ENCODE measurements around the gene POLR3E. TPM values are rescaled to one million over a fixed set of nuclear protein-coding genes. Genes with fewer than 3 reads are reported as not detected.

Gene POLR3E
- total RNA-seq, 1 experiment from 2014 or later, result 73.5 TPM

DNA sequence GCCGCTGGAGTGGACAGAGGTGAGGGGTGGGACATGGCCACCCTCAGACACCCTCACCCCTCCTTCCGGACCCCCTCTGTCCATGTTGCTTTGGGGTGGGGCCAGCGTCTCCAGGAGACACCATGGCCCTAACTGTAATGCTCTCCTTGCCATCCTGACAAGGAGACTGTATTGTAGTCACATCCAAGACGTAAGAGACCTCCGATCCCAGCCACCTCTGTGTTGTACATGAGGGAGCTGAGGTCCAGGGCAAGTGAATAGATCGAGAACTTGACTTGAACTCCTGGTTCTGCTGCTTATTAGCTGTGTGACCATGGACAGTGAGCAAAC lies 30.2 kb downstream of the POLR3E start (continued):
- TF ChIP-seq, protein P1, sequence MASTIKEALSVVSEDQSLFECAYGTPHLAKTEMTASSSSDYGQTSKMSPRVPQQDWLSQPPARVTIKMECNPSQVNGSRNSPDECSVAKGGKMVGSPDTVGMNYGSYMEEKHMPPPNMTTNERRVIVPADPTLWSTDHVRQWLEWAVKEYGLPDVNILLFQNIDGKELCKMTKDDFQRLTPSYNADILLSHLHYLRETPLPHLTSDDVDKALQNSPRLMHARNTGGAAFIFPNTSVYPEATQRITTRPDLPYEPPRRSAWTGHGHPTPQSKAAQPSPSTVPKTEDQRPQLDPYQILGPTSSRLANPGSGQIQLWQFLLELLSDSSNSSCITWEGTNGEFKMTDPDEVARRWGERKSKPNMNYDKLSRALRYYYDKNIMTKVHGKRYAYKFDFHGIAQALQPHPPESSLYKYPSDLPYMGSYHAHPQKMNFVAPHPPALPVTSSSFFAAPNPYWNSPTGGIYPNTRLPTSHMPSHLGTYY (CRISPR knock-in tag; IDR thresholded peaks at IDR 0.05), result no peak
- no peak for TF ChIP-seq EMX1 (CRISPR knock-in tag; IDR thresholded peaks at IDR 0.05)
- no peak for TF ChIP-seq ZNF423 (CRISPR knock-in tag; IDR thresholded peaks at IDR 0.05)
- no peak for TF ChIP-seq OVOL2 (CRISPR knock-in tag; IDR thresholded peaks at IDR 0.05; ENCODE audit: borderline replicate concordance)
- TF ChIP-seq, protein P2, sequence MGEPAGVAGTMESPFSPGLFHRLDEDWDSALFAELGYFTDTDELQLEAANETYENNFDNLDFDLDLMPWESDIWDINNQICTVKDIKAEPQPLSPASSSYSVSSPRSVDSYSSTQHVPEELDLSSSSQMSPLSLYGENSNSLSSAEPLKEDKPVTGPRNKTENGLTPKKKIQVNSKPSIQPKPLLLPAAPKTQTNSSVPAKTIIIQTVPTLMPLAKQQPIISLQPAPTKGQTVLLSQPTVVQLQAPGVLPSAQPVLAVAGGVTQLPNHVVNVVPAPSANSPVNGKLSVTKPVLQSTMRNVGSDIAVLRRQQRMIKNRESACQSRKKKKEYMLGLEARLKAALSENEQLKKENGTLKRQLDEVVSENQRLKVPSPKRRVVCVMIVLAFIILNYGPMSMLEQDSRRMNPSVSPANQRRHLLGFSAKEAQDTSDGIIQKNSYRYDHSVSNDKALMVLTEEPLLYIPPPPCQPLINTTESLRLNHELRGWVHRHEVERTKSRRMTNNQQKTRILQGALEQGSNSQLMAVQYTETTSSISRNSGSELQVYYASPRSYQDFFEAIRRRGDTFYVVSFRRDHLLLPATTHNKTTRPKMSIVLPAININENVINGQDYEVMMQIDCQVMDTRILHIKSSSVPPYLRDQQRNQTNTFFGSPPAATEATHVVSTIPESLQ (CRISPR knock-in tag; IDR thresholded peaks at IDR 0.05), result no peak
- TF ChIP-seq, protein P3, sequence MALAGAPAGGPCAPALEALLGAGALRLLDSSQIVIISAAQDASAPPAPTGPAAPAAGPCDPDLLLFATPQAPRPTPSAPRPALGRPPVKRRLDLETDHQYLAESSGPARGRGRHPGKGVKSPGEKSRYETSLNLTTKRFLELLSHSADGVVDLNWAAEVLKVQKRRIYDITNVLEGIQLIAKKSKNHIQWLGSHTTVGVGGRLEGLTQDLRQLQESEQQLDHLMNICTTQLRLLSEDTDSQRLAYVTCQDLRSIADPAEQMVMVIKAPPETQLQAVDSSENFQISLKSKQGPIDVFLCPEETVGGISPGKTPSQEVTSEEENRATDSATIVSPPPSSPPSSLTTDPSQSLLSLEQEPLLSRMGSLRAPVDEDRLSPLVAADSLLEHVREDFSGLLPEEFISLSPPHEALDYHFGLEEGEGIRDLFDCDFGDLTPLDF (CRISPR knock-in tag; IDR thresholded peaks at IDR 0.05), result no peak
- TF ChIP-seq ZSCAN18 (CRISPR knock-in tag; IDR thresholded peaks at IDR 0.05), result no peak

DNA sequence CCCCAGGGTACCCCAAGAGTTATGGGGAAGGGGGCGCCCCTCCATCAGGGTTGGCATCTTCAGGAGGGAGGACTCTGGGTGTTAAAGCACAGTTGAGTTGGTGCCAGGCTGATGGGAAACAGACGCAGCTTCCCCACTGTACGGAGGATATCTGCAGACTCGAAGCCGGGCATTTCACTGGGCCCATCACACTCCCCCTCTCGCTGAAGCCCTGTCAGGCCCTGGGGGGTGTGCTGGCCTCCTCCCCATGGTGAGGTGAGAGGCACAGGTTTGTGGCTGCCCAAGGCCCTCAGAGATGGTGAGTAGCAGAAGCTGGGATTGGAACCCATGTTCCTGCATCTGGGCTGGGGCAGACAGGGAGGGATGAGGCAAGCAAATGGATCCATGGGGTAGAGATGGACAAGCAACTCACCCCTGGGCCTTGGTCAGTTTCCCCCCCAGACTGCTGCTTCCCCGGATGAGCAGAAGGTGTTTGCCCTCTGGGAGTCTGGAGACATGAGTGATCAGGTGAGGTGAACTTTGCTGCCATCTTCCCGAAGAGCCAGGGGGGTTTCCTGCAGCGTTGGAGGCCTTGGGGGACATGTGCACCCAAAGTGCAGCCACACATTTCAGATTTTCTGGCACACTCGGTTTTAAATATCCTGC lies 31.0 kb downstream of the POLR3E start:
- Mint-ChIP-seq H3K36me3 (peaks cover 50% of the 10 kb centered on the region), H3K27ac (no peak overlapping the region), H3K9me3 (no peaks in the 10 kb centered on the region), H3K27me3 (ENCODE audit: low read depth) (no peaks in the 10 kb centered on the region), H3K4me3 (no peak overlapping the region), H3K4me1 (no peaks in the 10 kb centered on the region)
- DNase-seq (ENCODE audit: low spot score) (no peak), ATAC-seq (no peak)
- CTCF ChIA-PET, result no interaction called here
- POLR2A ChIA-PET, result no interaction called here
- no peak for TF ChIP-seq TCF7 (CRISPR knock-in tag; IDR thresholded peaks at IDR 0.05; ENCODE audit: low read depth)
- no peak for TF ChIP-seq FOXP1 (CRISPR knock-in tag; IDR thresholded peaks at IDR 0.05; ENCODE audit: borderline replicate concordance)
- TF ChIP-seq IRF2 (CRISPR knock-in tag; IDR thresholded peaks at IDR 0.05; ENCODE audit: borderline replicate concordance, low read depth), result no peak
- TF ChIP-seq CREM (CRISPR knock-in tag; IDR thresholded peaks at IDR 0.05), result no peak
- no peak for TF ChIP-seq NFYB (CRISPR knock-in tag; conservative IDR thresholded peaks at IDR 0.05; ENCODE audit: low read depth)
- TF ChIP-seq ZNF532 (CRISPR knock-in tag; IDR thresholded peaks at IDR 0.05; ENCODE audit: borderline replicate concordance), result no peak
- TF ChIP-seq JUN (CRISPR knock-in tag; IDR thresholded peaks at IDR 0.05), result no peak
- TF ChIP-seq ATF1 (CRISPR knock-in tag; IDR thresholded peaks at IDR 0.05), result no peak
- TF ChIP-seq NR2C2 (CRISPR knock-in tag; IDR thresholded peaks at IDR 0.05), result no peak

Measured in WTC11 (cell line).